Suppressor macrophage treated with lipopolysaccharide for 1 hour (primary cell): ENCODE measurements around the gene GTSE1.

Experiments used
- DNase-seq, 3 donors: peaks; one replicate each; pipeline ENCODE4 v3.0.0-alpha.2; 2020 to 2022

Gene GTSE1

DNA sequence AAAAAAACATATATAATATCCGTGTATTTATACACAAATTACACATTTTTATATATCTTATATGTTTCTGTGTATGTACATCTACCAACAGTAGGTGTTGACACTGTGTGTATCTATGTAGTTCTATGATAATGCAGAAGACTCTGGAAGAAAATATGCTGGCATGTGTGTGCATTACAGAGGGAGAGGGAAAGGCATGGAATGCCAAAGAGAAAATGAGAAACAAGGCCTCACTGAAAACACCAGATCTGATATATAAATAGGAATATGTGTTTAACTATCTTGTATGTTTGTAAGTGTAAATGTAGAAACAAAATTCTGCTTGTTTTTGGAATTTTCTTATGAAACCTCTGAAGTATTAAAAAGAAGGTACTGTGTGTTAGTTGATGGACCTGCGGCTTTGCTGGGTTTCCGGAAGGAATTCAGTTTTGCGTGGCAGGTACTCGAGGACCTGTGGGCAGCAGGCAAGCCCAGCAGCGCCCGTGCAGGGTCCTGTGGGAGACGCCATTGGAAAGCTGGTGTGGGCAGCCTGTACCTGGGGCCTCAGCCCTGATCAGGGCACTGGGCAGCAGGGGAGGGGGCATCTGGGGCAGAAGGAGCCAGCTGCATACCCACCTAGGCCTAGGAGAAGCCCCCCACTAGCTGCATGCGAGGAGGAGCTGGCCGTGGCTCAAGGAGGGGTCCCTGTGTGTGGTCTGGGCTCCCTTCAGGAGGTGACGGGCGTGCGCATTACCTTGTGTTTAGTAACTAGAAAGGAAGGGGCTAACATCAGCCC lies 31.2 kb downstream of the GTSE1 start:
- DNase-seq: no peak

DNA sequence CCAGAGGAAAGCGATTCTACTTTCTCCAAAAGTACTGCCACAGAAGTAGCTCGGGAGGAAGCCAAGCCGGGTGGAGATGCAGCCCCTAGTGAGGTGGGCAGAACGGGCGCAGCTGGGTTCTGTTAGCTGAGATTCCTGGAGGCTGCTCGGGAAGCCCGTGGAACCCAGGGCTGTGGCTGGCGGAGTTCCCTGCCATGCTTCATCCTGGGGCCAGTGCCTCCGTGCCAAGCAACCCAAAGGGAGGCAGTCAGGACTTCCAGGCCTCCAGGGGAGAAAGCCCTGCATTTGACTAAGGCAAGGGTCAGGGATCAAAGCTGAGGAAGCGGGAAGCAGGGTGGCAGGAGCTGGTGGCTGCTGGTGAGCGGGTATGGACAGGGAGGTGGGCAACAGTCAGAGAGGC lies 32.1 kb downstream of the GTSE1 start:
- no peak for DNase-seq

DNA sequence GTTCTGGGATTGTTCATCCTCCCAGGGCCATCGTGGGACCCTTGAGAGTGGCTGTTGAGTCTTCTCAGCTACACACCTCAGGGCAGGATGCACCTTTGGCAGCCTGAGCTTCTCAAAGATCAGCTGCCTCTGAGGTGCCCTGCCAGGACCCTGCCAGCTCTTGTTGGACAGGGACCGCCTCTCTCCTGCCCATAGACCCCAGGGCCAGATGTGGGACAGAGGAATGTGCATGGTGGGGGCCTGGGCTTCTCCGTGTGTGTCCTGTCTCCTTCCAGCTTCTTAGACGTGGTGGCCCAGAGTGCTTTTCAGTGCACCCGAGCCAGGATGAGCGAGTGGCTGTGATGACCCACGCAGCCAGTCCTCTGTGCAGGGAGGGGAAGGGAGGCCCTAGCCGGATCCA lies 32.9 kb downstream of the GTSE1 start:
- no peak for DNase-seq

DNA sequence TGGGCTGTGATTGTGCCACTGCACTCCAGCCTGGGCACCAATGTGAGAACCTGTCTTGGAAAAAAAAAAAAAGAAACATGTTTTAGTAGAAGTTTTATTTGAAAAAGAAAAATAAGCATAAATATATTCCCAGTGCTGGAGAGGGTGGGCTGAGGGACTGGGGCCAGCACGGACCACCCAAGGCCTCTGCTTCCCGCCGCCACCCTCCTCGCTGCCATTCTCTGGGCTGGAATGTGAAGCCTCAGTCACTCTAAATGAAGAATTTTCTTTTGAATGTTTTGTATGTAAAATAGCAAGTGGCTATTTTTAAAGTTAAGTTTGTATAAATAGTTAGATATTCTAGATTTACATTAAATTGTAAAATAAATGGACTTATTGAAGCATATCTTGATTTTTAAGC lies 33.8 kb downstream of the GTSE1 start:
- DNase-seq: no peak

DNA sequence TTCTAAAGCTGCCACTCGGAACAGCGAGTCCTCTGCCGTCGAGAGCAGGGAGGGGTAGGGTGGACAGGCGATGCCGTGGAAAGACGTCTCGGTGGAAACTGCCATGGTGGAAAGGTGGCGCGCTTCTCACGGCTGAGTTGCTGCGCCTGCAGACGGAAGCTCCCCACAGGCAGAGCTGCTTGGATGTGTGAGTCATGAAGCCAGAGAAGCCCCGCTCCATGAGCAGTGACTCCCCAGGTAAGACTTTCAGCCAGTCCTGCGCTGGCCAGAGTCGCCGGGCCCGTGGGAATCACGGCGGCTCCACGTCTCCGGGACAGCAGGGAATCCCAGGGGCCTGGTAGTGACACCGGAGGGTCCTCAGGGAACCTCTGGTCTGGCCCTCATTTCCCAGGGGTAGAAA lies 34.8 kb downstream of the GTSE1 start:
- no peak for DNase-seq

DNA sequence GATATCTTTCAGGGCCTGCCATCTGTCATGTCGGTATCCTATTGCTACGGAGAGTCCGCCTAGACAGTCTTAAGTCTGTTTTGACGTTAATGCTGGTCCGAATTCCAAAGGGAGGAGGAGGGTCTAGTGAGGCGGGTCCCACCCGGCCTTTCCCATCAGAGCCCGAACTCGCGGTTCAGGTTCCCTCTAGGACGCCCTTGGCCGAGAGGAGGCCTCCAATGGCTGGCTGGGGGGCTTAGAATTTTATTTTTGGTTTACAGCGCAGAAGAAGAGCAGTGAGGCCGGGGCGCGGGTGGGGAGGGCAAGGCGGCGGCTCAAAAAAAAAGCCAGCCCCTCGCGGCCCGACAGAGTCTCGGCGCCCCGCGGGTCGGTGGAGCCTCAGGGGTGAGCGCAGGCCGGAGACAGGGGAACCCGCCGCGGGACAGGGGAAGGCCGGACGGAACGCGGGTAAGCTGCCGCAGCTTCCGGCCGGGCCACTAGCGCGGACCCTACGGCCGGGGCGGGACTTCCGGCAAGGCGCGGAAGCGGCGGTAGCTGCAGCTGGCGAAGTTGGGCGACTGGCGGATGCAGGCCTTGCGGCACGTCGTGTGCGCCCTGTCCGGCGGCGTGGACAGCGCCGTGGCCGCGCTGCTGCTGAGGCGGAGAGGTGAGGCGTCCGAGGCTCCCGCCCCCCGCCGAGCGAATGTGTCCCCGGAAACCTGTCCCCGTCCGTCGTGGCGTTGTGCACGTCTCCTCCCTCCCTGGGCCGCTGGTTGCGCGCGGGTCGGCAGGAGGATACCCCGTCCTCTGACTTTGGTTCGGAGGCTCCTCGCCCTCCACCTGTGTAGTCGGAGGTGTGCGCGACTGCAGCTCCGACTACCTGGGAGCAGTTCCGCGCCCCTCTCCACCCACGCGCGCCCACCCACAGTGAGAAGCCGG lies 38.8 kb downstream of the GTSE1 start, which contains the start of gene TRMU:
Gene TRMU, plus strand, starts transcription at position 514 of the 918 bp plus-strand sequence. Its CDS starts 51 bp downstream, at position 565.
- peak; percentile 93 to 97 (median 94) for DNase-seq

DNA sequence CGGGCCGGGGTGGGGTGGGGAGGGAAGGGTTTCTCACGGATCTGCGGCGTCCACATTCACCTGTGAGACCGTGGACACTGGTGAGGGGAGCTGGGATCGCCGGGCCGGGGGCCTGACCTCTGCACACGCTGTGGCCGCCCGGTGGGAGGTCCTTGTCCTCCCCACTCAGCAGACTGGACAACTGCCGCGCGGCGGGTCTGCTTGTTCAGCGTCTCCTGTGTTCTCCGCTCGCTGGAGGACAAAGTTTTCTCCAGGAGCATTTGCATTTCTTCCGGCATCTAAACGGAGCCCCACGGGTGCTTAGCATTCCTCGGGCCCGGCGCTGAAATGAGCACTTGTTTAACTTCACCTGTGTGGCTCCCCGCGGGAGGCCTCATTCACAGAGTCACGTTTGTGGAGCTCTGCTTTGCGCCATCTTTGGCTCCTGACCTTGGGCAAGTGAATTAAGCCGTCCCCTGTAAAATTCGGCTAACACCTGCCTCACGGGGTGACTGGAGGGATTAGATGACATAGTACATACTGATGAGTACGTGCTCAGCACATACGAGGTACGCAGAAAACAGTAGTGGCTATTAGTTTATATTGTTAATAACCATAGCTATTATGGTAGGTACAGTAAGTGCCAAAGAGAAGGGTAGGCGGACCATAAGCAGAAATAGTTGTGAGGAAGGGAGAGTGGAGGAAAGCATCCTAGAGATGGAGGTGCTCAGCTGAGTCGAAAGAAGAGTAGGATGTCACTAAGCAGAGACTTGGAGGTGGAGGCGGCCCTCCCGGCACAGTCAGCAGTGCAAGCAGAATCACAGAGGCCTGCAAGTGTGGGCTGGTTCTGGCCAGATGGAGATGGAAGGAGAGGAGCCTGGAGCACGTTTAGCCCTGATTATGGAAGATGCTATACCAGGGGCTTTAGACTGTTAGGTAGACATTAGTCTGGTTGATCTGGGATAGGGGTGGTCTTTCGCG lies 39.7 kb downstream of the GTSE1 start:
- peak; percentile 22 to 58 (median 24) for DNase-seq

DNA sequence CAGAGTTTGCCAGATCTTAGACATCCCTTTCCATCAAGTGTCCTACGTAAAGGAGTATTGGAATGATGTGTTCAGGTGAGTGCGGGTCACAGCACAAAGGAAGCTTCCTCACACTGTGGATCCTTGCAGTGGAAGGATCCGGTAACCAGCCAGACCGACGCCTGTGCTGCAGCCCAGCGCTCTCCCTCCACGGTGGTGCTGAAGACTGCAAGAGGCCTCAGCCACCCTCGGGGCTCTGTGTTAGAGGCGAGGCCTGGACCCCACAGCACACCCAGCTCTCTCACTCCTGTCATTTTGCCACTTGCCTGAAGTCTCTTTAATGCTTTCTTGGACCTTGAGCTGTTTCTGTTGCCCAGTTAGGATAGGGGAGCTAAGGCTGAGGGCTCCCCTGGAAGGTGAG lies 41.2 kb downstream of the GTSE1 start:
- no peak for DNase-seq

DNA sequence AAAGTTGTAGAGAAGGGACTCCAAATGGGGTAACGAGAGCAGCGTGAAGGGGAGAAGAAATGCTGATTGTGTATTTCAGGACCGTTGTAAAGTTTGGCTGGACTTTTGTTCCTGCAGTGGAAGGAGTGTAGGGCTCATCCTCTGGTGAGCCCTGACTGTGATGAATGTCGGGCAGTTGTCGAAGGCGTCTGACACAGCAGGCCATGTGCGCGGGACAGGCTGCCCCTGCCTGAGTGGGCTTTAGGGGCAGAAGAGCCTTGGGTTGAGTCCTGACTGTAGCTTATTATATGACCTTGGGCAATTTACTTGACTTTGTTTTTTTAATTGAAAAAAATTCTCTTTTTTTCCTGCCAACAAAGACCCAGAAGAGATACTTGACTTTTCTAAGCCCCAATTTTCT lies 42.0 kb downstream of the GTSE1 start:
- no peak for DNase-seq

DNA sequence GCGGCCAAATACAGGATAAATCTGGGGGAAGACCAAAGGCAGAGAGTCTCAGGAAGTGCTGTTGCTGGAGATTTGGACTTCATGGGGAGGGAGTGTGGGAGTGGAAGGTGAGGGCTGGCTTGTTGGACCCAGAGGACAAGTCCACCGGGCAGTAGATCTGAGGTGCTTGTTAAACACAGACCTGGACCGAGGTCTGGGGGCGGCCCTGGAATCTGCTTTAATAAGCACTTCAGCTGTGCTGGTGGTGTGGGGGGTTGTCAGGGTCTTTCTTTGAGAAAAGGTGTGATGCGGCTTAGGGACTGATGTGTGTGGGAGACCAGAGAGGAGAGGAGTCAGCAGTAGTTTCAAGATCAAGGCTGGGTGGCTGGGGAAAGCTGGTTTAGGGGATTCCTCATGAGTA lies 43.3 kb downstream of the GTSE1 start:
- DNase-seq: no peak

DNA sequence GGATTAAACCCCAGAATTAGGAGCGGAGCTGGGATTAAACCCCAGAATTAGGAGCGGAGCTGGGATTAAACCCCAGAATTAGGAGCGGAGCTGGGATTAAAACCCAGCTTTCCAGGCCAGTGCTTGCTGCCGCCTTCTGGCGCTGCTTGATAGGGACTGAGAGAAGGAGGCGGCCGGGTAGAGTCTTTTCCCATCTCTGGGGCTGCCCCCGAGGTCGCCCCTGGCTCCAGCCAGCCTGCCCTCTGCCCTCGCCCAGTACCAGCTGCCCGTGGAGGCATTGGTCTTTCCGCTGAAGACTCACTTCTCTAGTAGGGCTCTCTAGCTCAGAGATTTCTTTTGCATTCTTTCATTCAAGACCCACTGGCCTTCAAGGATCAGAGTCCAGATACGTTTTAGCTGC lies 44.0 kb downstream of the GTSE1 start:
- DNase-seq: no peak

DNA sequence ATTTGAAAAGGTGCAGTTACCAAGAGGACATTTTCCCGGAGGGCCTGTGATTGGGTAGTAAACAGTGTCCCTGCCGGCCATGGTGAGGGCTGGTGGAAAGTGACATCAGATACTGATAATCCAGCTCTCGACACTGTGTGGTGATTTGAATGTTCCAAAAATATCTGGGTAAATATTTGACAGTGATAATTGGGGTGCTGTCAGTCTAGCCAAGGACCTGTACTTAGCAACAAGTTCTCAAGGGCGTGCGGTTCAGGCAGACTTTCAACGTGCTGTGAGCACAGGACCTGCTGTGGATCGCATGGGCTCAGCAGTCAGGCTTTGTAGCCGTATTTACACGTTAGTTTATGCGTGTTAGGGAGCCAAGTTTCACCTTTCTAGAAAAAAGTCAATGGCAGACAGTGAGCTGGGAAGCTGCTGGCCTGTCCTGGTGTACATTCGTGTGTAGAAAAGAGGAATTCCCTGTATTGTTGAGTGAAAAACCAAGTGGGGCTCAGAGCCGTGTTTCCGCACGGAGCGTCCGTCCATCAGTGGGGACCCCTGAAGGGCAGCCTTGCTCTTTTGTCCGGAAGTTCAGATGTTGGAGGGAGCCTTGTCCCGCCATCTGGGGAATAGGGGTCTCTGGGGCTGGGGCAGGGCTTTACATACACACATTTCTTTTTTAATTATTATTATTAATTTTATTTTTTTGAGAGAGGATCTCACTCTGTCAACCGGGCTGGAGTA lies 50.2 kb downstream of the GTSE1 start:
- no peak for DNase-seq

DNA sequence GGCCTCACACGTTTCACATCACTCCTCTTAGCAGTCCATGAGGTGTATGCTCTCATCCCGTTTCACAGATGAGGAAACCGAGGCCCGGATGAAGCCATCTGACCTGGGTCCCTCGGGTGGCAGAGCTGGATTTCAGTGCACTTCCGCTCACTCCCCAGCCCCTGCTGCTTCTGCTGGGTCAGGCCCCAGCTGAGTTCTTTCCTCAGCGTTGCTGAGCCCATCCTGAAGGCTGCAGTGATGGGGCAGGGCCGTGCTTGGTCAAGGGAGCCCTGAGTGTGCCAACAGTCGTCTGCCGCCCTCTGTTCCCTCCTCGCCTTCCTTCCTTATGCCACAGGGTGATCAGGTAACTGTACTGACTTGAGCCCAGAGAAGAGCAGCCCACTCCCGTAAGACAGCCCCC lies 51.0 kb downstream of the GTSE1 start:
- no peak for DNase-seq

DNA sequence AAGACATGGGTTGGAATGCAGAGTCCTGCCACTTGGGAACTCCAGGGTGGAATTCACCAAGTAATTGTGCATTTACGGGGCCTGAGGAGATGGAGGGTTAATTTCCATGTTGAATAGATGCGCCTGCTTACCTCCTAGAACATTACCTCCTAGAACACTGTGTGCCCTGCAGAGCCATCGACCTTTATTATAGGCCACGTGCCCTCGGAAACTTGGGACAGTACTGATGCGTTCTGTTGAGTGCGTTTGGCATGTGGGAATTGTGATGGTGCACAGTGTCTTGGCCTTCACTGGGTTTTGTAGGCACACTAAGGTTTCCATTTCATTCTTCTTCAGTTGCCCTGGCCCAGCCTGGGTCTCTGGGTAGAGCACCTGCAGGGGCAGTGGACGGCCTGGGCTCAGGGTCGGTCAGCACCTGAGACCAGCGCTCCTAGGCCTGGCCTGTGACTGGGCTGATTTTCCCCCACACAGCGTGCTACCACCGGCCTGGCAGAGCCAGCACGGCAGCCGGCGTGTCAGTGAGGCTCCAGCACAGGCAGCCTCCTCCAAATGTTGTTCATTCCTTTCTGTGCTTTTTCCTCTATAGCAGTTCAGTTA lies 51.5 kb downstream of the GTSE1 start:
- no peak for DNase-seq

DNA sequence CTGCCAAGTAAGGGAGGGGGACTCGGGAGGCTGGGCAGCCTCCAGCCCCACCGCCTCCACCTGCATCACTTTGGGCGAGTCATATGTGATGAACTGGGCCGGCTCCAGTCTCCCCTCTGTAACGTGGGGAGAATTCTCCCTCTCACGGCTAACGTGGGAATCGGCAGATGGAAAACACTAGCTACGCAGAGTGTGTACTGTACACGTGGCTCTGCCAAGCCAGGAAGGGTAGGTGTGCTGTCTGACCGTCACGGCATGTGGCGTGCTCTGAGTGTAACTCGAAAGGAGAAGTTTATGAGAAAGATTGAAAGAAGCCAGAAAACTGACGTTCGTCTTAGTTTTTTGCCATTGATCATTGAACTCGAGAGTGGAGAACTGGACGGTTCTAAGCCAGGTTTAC lies 52.6 kb downstream of the GTSE1 start:
- DNase-seq: no peak

DNA sequence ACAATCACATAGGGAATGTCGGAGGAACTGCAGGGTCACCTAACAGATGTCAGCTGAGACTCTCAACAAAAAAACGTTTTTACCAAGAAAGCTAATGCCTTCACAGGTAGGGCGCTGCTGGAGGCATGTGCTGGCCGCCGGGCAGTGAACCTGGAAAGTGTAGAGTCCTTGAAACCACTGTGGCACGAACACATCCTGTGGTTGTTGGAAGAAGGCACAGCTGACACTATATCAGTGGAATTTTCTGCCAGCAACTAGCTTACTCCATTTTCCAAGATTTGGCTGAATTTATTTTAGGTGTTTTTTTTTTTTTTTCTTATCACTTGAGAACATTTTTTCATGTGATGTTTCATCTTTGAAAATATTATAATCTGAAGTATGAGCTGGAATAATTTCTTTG lies 53.0 kb downstream of the GTSE1 start:
- DNase-seq: no peak

DNA sequence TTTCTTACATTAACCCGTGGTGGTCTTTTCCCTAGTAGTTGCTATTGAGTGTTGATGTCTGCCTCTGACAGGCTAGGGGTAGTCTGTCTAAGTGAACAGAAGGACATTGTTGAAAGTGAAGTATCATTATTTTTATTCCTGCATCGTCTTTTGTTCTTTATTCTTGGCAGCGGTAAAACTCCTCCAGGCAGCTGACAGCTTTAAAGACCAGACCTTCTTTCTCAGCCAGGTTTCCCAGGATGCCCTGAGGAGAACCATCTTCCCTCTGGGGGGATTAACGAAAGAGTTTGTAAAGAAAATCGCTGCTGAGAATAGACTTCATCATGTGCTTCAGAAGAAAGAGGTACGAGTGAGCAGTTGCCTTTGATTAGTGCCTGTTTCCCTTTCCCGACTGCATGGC lies 53.5 kb downstream of the GTSE1 start:
- no peak for DNase-seq

DNA sequence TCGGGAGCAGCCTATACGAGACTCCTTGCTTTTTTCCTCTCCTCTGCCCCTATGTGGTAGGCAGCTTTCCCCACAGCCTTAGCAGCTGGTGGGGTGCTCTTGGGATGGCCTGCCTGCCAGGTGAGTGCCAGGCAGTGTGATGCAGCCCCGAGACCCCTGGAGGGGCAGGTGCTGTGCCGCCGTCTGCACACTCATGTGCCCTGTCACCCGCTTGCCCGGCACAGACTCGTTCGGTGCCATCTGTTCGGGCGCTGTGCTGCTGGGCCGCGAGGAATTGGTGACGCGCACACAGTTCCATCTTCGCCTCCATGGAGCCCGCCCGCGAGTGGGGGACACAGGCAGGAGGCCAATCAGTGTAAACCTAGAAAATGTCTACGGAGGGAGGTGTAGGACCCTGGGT lies 54.0 kb downstream of the GTSE1 start:
- no peak for DNase-seq

DNA sequence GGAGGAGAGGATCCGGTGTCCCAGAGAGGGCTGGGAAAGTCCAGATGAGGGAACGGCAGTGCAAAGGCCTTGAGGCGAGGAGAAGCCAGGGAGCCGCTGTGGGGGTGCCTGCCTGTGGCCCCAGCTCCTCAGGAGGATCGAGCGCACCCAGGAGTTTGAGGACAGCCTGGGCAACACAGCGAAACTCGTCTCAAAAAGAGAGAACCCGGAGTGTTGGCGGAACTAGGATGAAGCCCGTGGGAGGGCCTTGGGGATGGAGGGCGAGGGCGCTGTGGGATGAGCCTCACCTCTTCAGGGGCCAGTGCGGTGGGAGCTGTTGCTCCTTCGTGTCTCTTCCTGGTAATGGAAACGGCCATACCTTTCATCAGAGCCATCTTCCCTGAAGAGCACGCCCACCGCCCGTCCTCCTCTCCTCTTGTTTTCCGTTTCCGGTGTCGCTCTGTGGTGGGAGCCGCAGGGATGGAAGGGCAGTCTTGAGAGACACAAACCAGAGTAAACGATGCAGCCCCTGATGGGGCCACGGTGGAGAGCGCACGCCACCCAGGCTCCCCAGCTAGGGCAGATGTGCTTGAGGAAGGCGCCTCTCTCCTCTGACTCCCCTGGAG lies 54.6 kb downstream of the GTSE1 start:
- DNase-seq: no peak

DNA sequence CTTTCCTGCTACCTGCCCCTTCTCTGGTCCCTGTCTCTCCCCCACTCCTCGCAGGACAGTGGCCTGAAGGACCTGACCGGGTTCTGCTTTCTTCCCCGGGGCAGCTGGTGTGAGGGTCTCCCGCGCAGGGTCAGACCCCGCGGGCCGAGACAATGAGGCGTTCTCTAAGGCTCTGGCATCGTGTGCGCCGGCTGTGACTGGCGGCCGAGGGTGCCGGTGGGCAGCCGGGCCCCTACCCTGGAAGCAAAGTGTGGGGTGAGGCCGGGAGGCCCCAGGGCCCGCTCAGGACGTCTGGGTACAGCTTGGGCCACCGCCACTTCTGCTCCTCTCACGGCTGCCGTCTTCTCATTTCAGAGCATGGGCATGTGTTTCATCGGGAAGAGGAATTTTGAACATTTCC lies 55.1 kb downstream of the GTSE1 start:
- no peak for DNase-seq

DNA sequence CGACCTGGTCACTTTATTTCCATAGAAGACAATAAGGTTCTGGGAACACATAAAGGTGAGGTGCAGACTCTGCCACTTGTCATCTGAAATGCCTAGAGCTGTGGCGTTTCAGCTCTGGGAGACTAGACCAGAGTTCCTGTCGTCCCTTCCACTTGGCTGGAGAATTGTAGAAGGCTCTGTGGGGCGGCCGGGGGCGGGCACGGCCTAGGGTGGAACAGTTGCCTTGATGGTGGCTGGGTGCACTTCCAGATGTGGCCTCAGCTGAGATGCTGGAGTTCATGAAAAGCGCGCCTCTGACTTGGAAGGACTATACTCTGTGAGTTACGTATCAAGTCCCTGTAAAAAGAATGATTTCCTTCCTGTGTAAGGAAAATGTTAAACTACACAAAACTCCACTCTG lies 55.6 kb downstream of the GTSE1 start:
- DNase-seq: no peak
